Fibroblast of the aortic adventitia (primary cell): ENCODE data around the gene IQSEC1. TPM values are rescaled to one million over a fixed set of nuclear protein-coding genes. Genes with fewer than 3 reads are reported as not detected.

Source experiments
- DNase-seq: peaks from one replicate; pipeline ENCODE4 v3.0.0-alpha.2; 2010; ENCODE audit warnings: low read depth
- H3K4me3 ChIP-seq: 2 replicates; pipeline ENCODE4 v1.5.1; 2011; ENCODE audit warnings: low read depth, mild to moderate bottlenecking, control low read depth, low read length, moderate library complexity
- CTCF ChIP-seq: IDR thresholded peaks from 2 replicates; pipeline ENCODE4 v1.5.1; 2011; ENCODE audit warnings: mild to moderate bottlenecking, low read length, control low read depth, inconsistent platforms; ENCODE audit not compliant: insufficient read depth
- total RNA-seq: library from RNA; depleted of rRNA; stranded (reverse); fragments of >200 nt; gene quantifications from 2 replicates; pipeline ENCODE4 v1.2.3, GENCODE V29; 2012; ENCODE audit warnings: low replicate concordance

Gene IQSEC1
- total RNA-seq, 1 donor, result 15.9 TPM

- no peak for DNase-seq
- no peak overlapping the region for H3K4me3 ChIP-seq
- TF ChIP-seq CTCF, result no peak
Observed at GRCh38 chr3:13119471-13120220, 46.4 kb upstream of the IQSEC1 start.

GRCh38 chr3:13116426-13116825 is 43.2 kb upstream of the IQSEC1 start:
- no peak for TF ChIP-seq CTCF
- no peak for DNase-seq
- no peak overlapping the region for H3K4me3 ChIP-seq

- TF ChIP-seq CTCF, result no peak
- no peak for DNase-seq
- H3K4me3 ChIP-seq, result no peak overlapping the region
Observed at GRCh38 chr3:13115991-13116390, 42.8 kb upstream of the IQSEC1 start.

GRCh38 chr3:13115576-13115910 is 42.3 kb upstream of the IQSEC1 start:
- no peak for DNase-seq
- TF ChIP-seq CTCF, result no peak
- no peak overlapping the region for H3K4me3 ChIP-seq

DNA sequence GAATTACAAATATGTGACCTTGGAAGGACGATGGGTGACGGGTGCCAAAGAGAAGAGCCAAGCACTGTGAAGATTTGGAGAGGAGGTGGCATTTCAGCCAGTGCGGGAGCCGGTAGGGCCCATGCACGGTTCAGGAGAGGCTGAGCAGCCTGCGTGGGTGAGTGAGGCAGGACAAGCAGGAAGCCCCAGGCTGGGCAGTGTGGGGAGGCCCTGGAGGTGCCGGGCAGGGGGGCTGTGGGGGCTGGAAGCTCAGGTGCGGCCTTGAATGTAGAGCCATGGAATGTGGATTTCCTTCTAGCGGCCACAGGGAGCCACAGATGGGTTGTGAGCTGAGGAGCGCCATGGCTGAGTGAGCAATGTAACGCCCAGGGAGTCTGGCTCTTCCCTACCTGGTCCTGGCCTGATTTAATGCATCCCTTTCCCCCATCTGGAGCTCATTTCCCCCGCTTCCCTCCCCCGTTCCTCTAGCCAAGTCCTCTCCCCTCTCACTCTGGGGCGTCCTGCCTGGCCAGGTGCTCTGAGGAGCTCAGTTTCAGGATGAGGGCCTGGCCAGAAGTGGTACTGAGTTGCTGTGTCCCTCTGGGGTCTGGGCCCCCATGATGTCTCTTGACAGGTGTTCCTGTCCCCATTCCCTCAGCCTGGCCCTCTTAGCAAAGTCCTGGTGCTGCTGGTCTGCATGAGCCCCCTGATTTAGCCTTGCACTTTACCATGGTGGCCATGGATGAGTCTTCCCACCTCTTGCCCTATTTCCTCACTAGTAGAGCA is 41.8 kb upstream of the IQSEC1 start:
- no peak for DNase-seq
- H3K4me3 ChIP-seq, result no peak overlapping the region
- TF ChIP-seq CTCF, result no peak

GRCh38 chr3:13113346-13114330 is 40.4 kb upstream of the IQSEC1 start:
- H3K4me3 ChIP-seq, result no peak overlapping the region
- no peak for TF ChIP-seq CTCF
- DNase-seq, result no peak
